A673 (cell line): ENCODE results near the gene MYO5B. TPM values are rescaled to one million over a fixed set of nuclear protein-coding genes. Genes with fewer than 3 reads are reported as not detected.

Source experiments
- BruUV-seq: library from RNA; stranded (reverse); fragments of 400-500 nt; replicated peaks from 2 replicates; lab custom pipeline; 2021; lab: Mats Ljungman, UMichigan
- CTCF ChIA-PET: fragments of 300-600 bp; sonication (Branson Sonifier 250); formaldehyde crosslinking; loops from one replicate; lab custom pipeline; 2022; ENCODE audit warnings: antibody characterized with exemption; lab: Charles Lee
- POLR2A ChIA-PET: fragments of 300-600 bp; sonication (Branson Sonifier 250); formaldehyde crosslinking; loops from one replicate; lab custom pipeline; 2022; ENCODE audit warnings: antibody characterized with exemption; ENCODE audit not compliant: low non-redundant PET; lab: Charles Lee
- DNase-seq: peaks from one replicate; pipeline ENCODE4 v3.0.0-alpha.2; 2015; ENCODE audit warnings: low spot score
- H3K27ac ChIP-seq: fragments of 200-600 bp; sonication (generic); 2 replicates; pipeline ENCODE4 v1.5.1; 2016; ENCODE audit warnings: mixed run types, low read depth, mild to moderate bottlenecking, mixed read lengths, antibody characterized with exemption, low read length; ENCODE audit not compliant: poor library complexity, severe bottlenecking
- H3K27me3 ChIP-seq: fragments of 200-600 bp; sonication (generic); replicated peaks from 2 replicates; pipeline ENCODE4 v1.6.1; 2017; ENCODE audit warnings: mixed run types, low read depth, mild to moderate bottlenecking, mixed read lengths, antibody characterized with exemption, low read length; ENCODE audit not compliant: insufficient read depth, poor library complexity
- H3K36me3 ChIP-seq: fragments of 200-600 bp; sonication (generic); 2 replicates; pipeline ENCODE4 v1.6.1; 2016; ENCODE audit warnings: mixed run types, mild to moderate bottlenecking, mixed read lengths, antibody characterized with exemption, low read length; ENCODE audit not compliant: insufficient read depth, poor library complexity, severe bottlenecking
- H3K4me1 ChIP-seq: fragments of 200-600 bp; sonication (generic); 2 replicates; pipeline ENCODE4 v1.6.1; 2017; ENCODE audit warnings: mixed run types, mild to moderate bottlenecking, mixed read lengths, antibody characterized with exemption, low read length; ENCODE audit not compliant: insufficient read depth, poor library complexity, severe bottlenecking
- H3K4me3 ChIP-seq: fragments of 200-600 bp; sonication (generic); 2 replicates; pipeline ENCODE4 v1.5.1; 2016; ENCODE audit warnings: low read depth, mixed run types, mild to moderate bottlenecking, mixed read lengths, low read length; ENCODE audit not compliant: poor library complexity, severe bottlenecking
- H3K9me3 ChIP-seq: fragments of 200-600 bp; sonication (generic); 2 replicates; pipeline ENCODE4 v1.6.1; 2016; ENCODE audit warnings: mixed run types, low read depth, mild to moderate bottlenecking, mixed read lengths, antibody characterized with exemption, low read length; ENCODE audit not compliant: poor library complexity, severe bottlenecking
- CTCF ChIP-seq: fragments of 300-800, 200-600 bp; sonication (generic); conservative IDR thresholded peaks from 2 replicates; pipeline ENCODE4 v1.5.1; 2017; ENCODE audit warnings: low read depth, mild to moderate bottlenecking, antibody characterized with exemption, low read length, moderate library complexity, mixed read lengths
- EZH2 ChIP-seq: fragments of 200-600 bp; sonication (generic); IDR thresholded peaks from 2 replicates; pipeline ENCODE4 v1.6.1; 2017; ENCODE audit warnings: borderline replicate concordance, low read depth, mild to moderate bottlenecking, mixed read lengths, antibody characterized with exemption, low read length; ENCODE audit not compliant: poor library complexity, severe bottlenecking
- intact Hi-C: fragments of 100-400 bp; cut with micrococcal nuclease; formaldehyde crosslinking; loops from one replicate; pipeline ENCODE4 v1.10.0; 2022; ENCODE audit not compliant: unreplicated experiment
- total RNA-seq: library from RNA; stranded (reverse); gene quantifications from 2 replicates; pipeline ENCODE4 v1.2.3, GENCODE V29; 2021

The MYO5B gene
- total RNA-seq, 1 experiment from 2014 or later, result 0.30 TPM

GRCh38 chr18:50190236-50190635 is 4.7 kb downstream of the MYO5B start:
- Histone ChIP-seq H3K4me3 (no peak overlapping the region), H3K27me3 (peaks cover 83% of the 10 kb centered on the region), H3K9me3 (no peaks in the 10 kb centered on the region), H3K36me3 (no peaks in the 10 kb centered on the region), H3K4me1 (no peaks in the 10 kb centered on the region), H3K27ac (no peak overlapping the region)
- intact Hi-C loops, result no loop called here
- ChIA-PET CTCF (no interaction called here), POLR2A (no interaction called here)
- no TSS peak for BruUV-seq
- TF ChIP-seq EZH2 (no peak), CTCF (no peak)
- DNase-seq, result no peak

DNA sequence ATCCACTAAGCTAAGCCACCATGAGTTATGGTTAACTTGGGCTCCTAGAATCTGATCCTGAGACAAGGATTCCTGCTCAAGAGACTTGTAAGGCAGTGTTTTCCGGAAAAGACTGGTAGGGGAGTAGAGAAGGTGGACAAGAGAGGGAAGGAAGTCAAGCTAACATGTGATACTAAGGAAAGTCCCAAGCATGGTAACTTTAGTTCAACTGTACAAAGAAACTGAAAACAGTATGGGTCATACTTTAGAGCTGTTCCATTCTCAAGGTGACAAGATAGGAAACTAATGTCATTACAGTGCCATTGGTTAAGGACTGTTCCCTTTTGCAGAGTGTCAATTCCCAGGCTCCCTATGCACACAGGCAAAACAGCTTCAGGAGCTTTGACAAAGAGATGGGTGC is 5.8 kb downstream of the MYO5B start:
- Histone ChIP-seq H3K9me3 (no peaks in the 10 kb centered on the region), H3K4me1 (no peaks in the 10 kb centered on the region), H3K36me3 (no peaks in the 10 kb centered on the region), H3K27ac (no peak overlapping the region), H3K27me3 (peaks cover 75% of the 10 kb centered on the region), H3K4me3 (no peak overlapping the region)
- BruUV-seq, result no TSS peak
- CTCF ChIA-PET, result no interaction called here
- POLR2A ChIA-PET, result no interaction called here
- no peak for TF ChIP-seq EZH2
- no peak for TF ChIP-seq CTCF
- DNase-seq, result no peak
- intact Hi-C loops, result no loop called here

DNA sequence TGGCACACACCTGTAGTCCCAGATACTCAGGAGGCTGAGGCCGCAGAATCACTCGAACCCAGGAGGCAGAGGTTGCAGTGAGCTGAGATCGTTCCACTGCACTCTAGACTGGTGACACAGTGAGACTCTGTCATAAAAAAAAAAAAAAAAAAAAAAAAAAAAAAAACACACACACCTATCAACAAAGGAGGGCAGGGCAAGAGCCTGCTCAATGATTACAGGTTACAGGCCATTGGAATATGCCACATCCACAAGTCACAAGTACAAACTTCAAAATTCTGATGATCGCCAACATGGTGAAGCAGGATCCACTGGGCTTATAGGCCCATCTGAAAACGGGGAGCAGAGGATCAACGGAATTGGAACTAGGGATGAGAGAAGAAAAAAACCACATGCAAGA is 6.3 kb downstream of the MYO5B start:
- no peaks in the 10 kb centered on the region for H3K36me3 ChIP-seq
- intact Hi-C loops, result no loop called here
- no peaks in the 10 kb centered on the region for H3K4me1 ChIP-seq
- no peak overlapping the region for H3K27ac ChIP-seq
- DNase-seq, result no peak
- no peaks in the 10 kb centered on the region for H3K9me3 ChIP-seq
- no peak for TF ChIP-seq CTCF
- no peak for TF ChIP-seq EZH2
- ChIA-PET POLR2A (interaction anchor here (0.6 kb wide), 1 partner anchor 209 kb away, joined by 29 read pairs; no protein-coding TSS in a partner anchor), CTCF (no interaction called here)
- BruUV-seq, result no TSS peak
- H3K27me3 ChIP-seq, result peaks cover 70% of the 10 kb centered on the region
- H3K4me3 ChIP-seq, result no peak overlapping the region
